GM11168 (cell line): ENCODE results near the gene CPED1.
"Not testable (repeated sequence)": the region's sequence is repeated elsewhere in the genome, so short reads cannot be mapped to it uniquely, and the experiment has no call there.

Experiments used
- in situ Hi-C: fragments of 300-500 bp; cut with MboI; formaldehyde crosslinking; loops from one replicate; pipeline ENCODE4 v1.12.0; 2022; ENCODE audit warnings: low sequenced_read_pairs; ENCODE audit not compliant: unreplicated experiment

CPED1 gene

DNA sequence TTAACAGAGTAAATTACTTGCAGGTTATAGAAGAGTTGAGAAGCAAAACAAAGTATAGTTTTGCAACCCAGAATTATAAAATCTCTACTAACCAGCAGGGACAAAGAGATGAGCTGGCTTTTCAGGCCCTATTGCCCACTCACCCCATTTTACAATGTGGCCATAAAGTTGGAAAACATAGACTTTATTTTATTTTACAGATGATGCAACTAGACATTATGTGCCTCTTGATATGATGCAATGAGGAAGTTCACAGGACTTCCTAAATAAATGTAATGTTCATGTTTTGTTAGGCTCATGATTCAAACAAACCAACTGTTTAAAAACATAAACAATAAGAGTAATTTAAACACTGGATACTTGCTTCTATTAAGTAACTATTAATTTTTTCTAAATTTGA lies 199.2 kb downstream of the CPED1 start:
- in situ Hi-C loops: loop anchor here (25.0 kb wide), 1 partner anchor 675 kb away; no protein-coding TSS in a partner anchor

DNA sequence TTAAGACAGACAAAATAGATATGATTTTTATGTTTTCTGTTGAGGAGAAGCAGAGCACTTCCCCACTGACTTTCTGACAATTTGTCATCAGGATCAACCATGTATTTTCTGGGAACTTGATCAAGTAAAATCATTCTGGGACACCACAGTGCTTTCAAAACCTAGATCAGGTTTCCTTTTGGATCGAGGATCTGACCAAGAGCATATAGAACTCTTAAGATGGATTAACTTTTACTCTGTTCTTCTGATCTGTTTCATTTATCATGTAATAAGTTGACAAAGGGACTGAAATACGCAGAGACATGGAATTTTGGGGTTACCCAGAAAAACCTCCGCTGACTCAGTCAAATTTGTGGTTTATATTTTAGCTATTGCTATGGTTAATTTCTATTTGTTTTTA lies 204.3 kb downstream of the CPED1 start:
- in situ Hi-C loops: loop anchor here (25.0 kb wide), 1 partner anchor 681 kb away; no protein-coding TSS in a partner anchor

- in situ Hi-C loops: loop anchor here (25.0 kb wide), 1 partner anchor 683 kb away; no protein-coding TSS in a partner anchor
These were observed 206.5 kb downstream of the CPED1 start for GRCh38 chr7:121195010-121195409.

DNA sequence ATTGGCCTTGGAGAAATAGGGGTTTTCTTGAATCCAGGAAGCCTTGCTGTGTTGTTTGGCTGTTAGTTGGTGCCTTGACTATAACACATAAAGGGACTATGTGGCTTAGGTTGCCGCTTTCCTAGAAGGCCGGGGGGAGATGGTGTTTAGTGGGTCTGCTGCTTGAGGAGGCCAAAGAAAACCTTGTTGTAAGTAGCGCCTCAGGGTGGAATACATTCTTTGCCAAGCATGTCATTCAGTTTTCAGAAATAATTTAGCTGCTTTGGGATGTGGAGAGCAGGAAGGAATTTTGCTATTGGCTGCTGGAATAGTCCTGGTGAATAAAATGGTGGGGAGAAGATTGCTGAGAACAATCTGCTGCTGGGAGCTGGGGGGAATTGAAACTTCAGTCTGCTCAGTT lies 207.4 kb downstream of the CPED1 start:
- in situ Hi-C loops: loop anchor here (25.0 kb wide), 1 partner anchor 684 kb away; no protein-coding TSS in a partner anchor

DNA sequence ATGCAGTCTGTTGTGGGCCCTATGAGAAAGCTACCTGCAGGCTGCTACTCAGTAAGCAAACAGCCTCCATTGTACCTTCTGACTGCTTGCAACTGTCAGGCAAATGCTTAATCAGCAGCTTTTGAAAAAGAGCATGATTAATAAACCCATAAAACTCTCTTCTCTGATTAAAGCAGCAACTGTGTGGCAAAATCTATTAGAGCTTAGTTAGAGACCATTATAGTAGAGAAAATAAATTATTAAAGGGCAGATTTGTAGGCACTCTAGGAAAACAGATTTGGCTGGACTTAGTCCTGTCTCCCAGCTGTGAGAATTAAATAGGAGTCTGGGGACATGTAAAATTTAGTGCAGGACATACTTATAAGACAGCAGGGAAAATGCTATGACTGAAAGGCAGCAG lies 207.8 kb downstream of the CPED1 start:
- in situ Hi-C loops: loop anchor here (25.0 kb wide), 1 partner anchor 684 kb away; no protein-coding TSS in a partner anchor

DNA sequence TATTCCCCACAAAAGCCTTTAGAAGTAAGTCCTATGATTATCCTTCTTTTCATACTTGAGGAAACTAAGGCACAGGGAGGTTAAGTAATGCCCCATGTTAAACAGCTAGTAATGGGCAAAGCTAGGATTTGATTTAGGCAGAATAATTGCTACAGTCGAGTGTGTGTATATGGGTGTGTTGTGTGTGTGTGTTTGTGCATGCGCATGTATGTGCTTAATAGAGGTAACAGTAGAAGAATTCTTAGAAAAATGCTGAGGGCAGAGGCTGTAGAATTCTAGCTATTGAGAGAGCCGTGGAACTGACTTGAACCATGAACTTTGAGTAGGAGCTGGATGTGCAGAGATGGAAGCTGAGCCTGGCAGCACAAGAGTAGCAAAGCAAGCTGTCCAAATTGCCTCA lies 208.9 kb downstream of the CPED1 start:
- in situ Hi-C loops: loop anchor here (25.0 kb wide), 1 partner anchor 685 kb away; no protein-coding TSS in a partner anchor

DNA sequence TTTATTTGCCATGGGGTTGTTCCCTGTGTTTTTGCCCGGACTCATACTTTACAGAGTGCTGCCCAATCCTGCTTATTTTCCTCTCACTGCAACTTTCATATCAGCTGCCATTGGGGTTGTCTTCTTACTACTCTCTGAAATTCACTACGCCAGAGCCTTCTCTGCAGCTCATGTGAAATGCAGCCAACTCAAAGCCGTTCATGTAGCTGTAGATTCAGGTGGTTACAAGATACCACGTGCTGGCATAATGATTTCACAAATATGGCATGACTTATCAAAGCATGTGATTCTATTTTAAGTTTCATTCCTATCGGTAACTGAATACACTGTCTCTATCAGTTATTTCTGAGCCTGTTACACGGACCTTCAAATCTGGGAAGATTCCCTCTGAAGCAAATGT lies 210.0 kb downstream of the CPED1 start:
- in situ Hi-C loops: loop anchor here (25.0 kb wide), 1 partner anchor 686 kb away; no protein-coding TSS in a partner anchor

DNA sequence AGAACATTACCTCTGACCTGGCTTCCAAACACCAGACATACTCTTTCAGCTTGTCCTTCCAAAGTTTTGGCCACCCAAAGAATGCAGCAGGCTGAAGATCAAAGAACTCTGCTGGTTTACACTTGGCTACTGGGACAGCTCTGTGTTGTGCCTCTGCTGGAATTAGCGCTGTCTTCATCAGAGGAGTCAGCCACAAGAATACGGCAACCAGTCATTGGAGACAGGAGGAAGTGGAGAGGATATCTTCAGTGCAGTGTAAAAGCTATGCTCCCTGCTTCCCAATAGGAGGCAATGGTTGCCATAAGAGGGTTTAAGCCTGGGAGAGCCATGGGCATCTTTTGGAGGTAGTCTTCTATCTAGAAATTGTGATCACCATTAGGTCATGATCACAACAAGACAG lies 213.6 kb downstream of the CPED1 start:
- in situ Hi-C loops: no loop called here

GRCh38 chr7:121202834-121203233 lies 214.3 kb downstream of the CPED1 start:
- in situ Hi-C loops: no loop called here

- in situ Hi-C loops: no loop called here
These were observed 216.0 kb downstream of the CPED1 start for GRCh38 chr7:121204537-121204936.

GRCh38 chr7:121205777-121206176 lies 217.3 kb downstream of the CPED1 start:
- in situ Hi-C loops: no loop called here

DNA sequence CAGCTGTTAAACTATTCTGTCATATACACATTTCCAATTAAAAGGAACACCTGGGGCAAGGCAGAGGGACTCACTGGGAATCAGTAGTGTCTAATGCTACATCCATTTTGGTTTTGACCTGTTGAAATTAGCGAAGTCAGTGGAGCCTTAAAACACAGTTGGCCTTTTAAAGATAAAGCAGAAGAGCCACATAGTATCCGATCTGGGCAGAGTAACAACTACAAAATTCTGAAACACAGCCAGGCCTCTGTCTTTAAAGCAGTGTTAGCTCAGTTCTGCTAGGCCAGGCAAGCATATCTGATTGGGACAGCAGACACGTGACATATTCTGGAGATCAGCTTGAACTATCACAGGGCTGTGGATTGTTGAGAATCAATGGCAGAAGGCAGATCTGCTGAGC lies 222.7 kb downstream of the CPED1 start:
- in situ Hi-C loops: no loop called here

DNA sequence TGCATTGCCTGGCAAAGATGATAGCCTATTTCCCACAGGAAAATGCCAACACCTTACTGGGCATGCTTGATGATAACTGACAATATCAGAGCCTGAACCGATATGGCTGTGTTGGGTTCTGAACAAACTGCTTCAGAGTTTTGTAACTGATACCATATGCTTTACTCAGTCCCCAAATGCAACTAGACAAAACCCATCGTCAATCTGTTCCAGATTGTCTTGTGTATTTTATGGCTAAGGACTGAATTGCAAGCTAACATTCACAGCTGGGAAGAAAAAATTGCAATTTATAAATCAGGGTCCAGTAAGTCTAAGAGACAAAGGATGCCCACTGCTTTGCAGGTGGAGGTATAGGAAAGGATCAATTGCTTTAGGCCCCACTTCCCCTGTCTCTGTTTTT lies 223.5 kb downstream of the CPED1 start:
- in situ Hi-C loops: no loop called here

DNA sequence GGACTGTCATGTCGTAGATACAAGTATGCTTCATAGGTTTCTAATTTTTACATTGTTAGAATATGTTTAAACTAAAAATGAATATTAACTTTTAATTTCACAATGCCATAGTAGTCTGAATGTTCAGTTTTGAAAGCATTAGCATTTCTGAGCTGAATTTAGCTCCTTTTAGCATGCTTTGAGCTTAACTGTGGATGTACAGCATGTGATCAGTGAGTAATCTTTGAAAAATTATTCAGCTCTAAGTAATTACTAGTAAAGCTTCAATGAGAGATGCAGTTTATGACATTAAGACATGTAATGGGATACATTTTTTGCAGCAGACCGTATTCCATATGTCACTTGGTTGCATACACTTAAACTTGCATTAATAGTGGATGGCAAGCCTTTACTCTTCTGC lies 226.1 kb downstream of the CPED1 start:
- in situ Hi-C loops: no loop called here

DNA sequence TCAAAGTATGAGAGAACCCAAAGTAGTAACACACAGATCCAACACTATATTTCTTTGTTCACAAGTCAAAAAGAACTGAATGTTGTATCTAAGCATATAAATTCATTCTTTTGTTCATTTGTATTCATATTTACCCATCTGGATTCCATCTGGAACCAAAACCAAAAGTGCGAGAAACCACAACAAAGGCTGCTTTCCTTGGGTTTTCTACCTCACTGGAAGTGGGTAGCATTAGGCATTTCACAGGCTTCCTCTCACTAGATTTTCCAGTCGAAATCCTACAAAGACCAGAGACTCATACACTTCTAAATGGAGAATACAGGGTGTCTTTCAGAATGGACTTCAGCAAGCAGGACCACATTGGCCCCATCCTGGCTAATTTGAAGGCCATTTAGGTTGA lies 230.5 kb downstream of the CPED1 start:
- in situ Hi-C loops: no loop called here

DNA sequence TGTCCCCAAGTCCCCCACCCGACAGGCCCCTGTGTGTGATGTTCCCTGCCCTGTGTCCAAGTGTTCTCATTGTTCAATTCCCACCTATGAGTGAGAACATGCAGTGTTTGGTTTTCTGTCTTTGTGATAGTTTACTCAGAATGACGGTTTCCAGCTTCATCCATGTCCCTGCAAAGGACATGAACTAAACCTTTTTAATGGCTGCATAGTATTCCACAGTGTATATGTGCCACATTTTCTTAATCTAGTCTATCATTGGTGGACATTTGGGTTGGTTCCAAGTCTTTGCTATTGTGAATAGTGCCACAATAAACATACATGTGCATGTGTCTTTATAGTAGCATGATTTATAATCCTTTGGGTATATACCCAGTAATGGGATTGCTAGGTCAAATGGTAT lies 232.6 kb downstream of the CPED1 start:
- in situ Hi-C loops: not testable (repeated sequence)

DNA sequence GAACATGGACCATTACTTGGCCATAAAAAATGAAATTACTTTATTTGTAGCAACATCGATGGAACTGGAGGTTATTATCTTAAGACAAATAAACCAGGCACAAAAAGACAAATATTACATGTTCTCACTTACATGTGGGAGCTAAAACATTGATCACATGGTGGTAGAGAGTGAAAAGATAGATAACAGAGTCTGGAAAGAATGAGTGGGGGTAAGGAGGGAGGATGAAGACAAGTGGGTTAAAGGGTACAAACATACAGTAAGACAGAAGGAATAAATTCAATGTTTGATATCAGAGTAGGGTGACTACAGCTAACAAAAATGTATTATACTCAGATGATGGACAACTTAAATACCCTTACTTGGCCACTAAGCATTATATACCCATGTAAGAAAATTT lies 240.3 kb downstream of the CPED1 start:
- in situ Hi-C loops: no loop called here

DNA sequence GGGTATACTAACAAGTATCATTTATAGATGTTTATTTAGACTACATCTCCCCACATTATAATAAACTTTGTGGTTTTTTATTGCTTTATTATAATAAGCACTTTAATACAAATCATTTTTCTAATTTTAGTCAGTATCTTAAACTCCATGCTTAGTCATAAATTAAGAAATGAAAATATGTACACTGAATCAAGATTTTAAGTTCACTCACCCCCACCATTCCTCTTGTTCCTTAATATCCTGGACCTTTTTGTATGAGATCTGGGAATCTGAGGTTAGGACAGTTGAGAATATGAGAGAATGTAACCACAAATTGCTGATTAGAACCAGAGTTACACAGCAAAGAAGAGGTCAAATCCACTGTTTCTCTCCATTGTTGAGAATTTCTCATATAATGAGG lies 246.7 kb downstream of the CPED1 start:
- in situ Hi-C loops: no loop called here

DNA sequence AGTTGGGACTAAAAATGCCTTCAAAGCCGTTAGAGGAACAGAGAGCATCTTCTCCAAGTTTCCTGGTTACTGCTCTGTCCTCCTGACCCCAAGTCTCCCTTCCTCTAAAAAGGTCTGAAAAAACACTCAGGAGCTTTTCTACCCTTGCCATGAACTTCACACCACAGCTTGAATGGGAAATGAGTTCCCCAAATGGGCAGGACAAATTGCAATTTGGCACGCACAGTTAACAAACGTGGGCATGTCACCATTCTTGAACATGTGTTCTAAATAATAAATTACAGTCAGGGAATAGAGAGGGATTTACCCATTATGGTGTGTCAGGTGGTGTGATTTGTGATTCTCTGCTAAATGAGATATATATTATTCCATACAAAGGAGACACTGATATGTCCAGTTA lies 249.1 kb downstream of the CPED1 start:
- in situ Hi-C loops: no loop called here

- in situ Hi-C loops: no loop called here
These were observed 255.8 kb downstream of the CPED1 start for GRCh38 chr7:121244120-121244870.

- in situ Hi-C loops: not testable (repeated sequence)
These were observed 262.9 kb downstream of the CPED1 start for GRCh38 chr7:121251367-121251766.
